ENCODE data around the gene KDM8.
"Not testable (repeated sequence)": the region's sequence is repeated elsewhere in the genome, so short reads cannot be mapped to it uniquely, and the experiment has no call there.

KDM8 gene

DNA sequence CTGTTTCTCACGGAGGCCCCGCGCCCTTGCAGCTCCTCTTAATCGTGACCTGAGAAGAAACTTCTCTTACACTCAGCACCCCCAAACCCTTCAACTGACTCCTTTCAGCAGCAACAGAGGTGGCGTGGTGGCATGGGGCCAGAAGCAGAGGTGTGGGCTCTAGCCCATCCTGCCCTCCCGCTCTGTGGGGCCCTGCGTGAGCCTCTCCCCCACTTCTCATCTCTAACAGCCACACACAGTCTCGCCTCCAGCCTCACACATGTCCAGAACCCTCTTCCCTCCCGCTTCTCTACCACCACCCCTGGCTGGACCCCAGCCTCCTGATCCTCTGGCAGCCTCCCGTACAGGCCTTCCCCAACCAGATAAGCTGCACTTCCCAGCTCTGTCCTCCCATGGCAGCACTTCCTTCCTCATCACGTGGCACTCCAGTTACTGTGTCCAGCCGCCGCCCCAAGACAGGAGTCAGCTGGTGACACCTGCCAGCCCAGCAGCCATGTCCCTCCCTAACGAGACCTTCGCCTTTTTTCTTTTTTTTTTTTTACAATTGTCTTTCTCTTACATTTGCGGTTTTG lies 34.8 kb downstream of the KDM8 start:
- Mint-ChIP-seq H3K27me3 (no peaks in the 10 kb centered on the region), H3K27ac (peak overlapping the region; percentile 91), H3K9me3 (no peaks in the 10 kb centered on the region), H3K36me3 (peaks cover 16% of the 10 kb centered on the region), H3K4me3 (peak overlapping the region; percentile 70), H3K4me1 (peaks cover 52% of the 10 kb centered on the region)
- peak; percentile 56 for ATAC-seq

DNA sequence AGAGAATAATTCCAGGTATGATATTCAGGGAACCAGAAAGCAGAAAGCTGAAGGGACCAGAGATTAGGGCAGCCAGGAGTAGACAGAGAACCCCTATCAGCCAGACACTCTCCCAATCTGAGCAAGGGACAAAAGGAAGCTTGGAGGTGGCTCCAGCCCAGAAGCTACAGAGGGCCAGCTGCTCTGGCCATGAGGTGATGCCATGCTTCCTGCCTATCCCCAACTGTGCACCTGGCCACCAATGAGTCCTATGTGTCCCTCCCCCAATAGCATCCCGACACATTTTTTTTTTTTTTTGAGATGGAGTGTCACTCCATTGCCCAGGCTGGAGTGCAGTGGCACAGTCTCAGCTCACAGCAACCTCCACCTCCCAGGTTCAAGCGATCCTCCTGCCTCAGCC lies 35.3 kb downstream of the KDM8 start:
- Mint-ChIP-seq H3K9me3 (no peaks in the 10 kb centered on the region), H3K27me3 (no peaks in the 10 kb centered on the region), H3K36me3 (peaks cover 16% of the 10 kb centered on the region), H3K27ac (peak overlapping the region; percentile 91), H3K4me1 (peaks cover 57% of the 10 kb centered on the region), H3K4me3 (peak overlapping the region; percentile 70)
- ATAC-seq, result no peak

DNA sequence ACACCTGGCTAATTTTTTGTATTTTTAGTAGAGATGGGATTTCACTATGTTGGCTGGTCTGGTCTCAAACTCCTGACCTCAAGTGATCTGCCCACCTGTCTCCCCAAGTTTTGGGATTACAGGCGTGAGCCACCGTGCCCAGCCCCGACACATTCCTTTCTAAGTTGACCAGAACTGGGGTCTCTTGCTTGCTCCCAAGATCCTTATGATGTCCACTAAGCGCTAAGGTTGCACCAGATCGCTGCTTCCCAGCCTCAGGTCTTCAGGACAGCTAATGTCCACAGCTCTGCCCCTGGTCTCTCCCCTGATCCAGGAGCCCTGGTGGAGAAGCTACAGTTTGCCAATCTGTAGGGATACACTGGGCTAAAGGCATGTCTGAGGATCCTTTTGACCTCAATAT lies 35.7 kb downstream of the KDM8 start:
- peak overlapping the region; percentile 91 for H3K27ac Mint-ChIP-seq
- H3K9me3 Mint-ChIP-seq, result no peaks in the 10 kb centered on the region
- no peaks in the 10 kb centered on the region for H3K27me3 Mint-ChIP-seq
- peaks cover 16% of the 10 kb centered on the region for H3K36me3 Mint-ChIP-seq
- ATAC-seq, result no peak
- H3K4me3 Mint-ChIP-seq, result no peak overlapping the region
- H3K4me1 Mint-ChIP-seq, result peaks cover 61% of the 10 kb centered on the region

DNA sequence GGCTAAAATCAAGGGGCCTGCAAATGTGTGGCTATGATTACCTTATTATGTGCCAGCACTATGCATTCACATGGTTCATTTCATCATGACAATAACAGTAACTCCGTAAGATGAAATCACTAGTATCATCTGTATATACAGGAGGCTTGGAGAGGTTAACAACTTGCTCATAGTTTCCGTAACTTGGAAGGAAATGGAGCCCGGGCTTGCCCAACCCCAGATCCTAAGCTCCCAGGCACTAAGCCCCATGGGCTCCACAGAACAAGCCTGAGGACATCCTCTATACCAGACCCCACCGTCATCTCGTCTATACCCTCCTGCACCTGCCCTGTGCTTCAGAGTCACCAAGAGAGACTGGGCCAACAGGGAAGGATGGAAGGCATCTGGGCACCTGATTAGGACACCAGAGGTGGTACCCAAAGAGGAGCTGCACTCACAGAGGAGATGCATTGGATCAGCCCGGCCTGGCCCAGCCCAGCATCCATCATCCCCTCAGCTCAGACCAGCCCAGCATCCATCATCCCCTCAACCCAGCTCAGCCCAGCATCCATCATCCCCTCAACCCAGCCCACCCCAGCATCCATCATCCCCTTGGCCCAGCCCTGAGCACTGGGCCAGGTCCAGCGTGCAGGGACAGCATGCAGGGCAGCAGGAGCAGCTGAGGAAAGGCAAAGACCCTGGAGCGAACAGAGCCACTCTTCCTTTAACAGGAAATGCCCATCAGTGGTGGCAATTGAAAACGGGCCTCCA lies 36.8 kb downstream of the KDM8 start:
- Mint-ChIP-seq H3K4me1 (peaks cover 63% of the 10 kb centered on the region), H3K36me3 (peaks cover 11% of the 10 kb centered on the region), H3K4me3 (no peak overlapping the region), H3K9me3 (no peaks in the 10 kb centered on the region), H3K27ac (peak overlapping the region; percentile 91), H3K27me3 (no peaks in the 10 kb centered on the region)
- ATAC-seq, result no peak

- Mint-ChIP-seq H3K36me3 (peaks cover 17% of the 10 kb centered on the region), H3K4me3 (no peak overlapping the region), H3K27me3 (no peaks in the 10 kb centered on the region), H3K4me1 (peaks cover 54% of the 10 kb centered on the region), H3K27ac (peak overlapping the region; percentile 38), H3K9me3 (no peaks in the 10 kb centered on the region)
- no peak for ATAC-seq
Measured at GRCh38 chr16:27240948-27241531, 37.7 kb downstream of the KDM8 start.

DNA sequence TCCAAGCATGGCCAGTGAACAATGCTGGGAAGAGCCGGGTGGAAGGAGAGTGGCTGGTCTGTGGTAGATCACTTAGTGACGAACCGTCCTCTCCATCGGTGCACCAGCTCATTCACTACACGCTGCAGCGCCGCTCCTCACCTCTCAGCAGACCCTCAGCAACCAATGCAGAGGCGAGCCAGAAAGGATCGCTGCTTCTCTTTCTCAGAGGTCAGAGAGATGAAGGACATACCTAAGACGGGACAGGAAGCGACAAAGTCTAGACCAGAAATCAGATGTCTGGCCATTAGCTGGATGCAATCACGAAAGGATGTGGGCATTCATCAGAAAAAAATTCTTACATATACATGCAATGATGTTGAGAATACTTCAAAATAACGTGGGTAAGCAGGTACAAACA lies 38.3 kb downstream of the KDM8 start:
- ATAC-seq, result no peak
- Mint-ChIP-seq H3K36me3 (peaks cover 17% of the 10 kb centered on the region), H3K9me3 (no peaks in the 10 kb centered on the region), H3K4me3 (no peak overlapping the region), H3K27me3 (no peaks in the 10 kb centered on the region), H3K4me1 (peaks cover 52% of the 10 kb centered on the region), H3K27ac (peak overlapping the region; percentile 38)

DNA sequence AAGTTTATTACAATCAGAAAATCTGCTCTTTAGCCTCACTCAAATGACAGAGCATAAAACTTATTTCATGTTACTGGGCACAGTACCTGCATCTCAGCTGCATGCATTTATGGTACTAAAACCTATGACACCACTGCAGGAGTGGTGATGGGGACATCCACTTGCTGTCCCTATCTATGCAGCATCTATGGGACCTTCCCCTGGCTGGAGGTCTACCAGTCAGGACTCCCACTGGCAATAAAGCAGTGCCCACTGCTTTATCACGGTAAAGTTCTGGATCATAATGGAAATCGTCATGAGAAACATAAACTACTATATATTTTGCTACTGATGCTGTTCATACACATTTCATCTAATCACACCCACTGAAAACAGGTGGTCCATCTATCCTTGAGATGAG lies 39.1 kb downstream of the KDM8 start:
- peaks cover 21% of the 10 kb centered on the region for H3K36me3 Mint-ChIP-seq

DNA sequence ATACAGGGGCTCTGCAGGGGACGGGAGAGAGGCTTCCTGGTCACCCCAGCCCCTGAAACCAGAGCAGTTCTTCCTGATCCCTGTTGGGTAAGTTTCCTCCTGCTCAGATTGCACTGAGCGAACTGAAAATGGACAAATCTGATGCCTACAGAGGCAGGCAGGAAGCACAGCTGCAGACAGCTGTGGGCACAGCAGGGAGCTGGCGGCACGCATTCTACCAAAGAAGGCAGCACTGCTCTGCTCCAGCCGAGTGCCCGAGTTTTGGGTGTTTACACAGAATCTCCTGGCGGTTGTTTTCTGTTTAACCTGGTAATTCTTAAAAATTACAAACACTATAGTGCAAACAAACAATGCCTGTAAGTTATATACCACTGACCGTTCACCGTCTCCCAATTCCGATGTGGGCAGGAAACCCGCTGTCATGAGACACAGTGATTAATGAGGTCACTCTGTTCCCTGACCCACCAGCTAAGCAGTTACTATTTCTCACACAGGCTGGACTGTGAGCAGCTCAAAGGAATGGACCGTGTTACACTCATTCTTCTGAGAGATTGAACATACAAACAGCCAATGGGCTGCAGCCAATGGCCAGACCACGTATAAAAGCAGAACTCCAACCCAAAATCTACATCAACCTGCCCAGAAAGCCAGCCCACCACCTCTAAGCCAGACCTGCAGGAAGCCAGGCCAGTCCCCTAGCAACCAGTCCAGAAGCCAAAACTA lies 39.7 kb downstream of the KDM8 start:
- peaks cover 27% of the 10 kb centered on the region for H3K36me3 Mint-ChIP-seq
- ATAC-seq, result peak; percentile 69
- no peaks in the 10 kb centered on the region for H3K27me3 Mint-ChIP-seq
- H3K9me3 Mint-ChIP-seq, result peaks cover 5% of the 10 kb centered on the region
- H3K4me1 Mint-ChIP-seq, result peaks cover 49% of the 10 kb centered on the region
- H3K27ac Mint-ChIP-seq, result peak overlapping the region; percentile 53
- peak overlapping the region; percentile 19 for H3K4me3 Mint-ChIP-seq

More for the DNA sequence above, 39.1 kb downstream of the KDM8 start:
- Mint-ChIP-seq H3K27me3 (no peaks in the 10 kb centered on the region), H3K27ac (peak overlapping the region; percentile 53), H3K4me1 (peaks cover 49% of the 10 kb centered on the region), H3K4me3 (no peak overlapping the region), H3K9me3 (peaks cover 2% of the 10 kb centered on the region)
- no peak for ATAC-seq

GRCh38 chr16:27243725-27244362 lies 40.5 kb downstream of the KDM8 start:
- no peak overlapping the region for H3K4me3 Mint-ChIP-seq
- peaks cover 45% of the 10 kb centered on the region for H3K4me1 Mint-ChIP-seq

DNA sequence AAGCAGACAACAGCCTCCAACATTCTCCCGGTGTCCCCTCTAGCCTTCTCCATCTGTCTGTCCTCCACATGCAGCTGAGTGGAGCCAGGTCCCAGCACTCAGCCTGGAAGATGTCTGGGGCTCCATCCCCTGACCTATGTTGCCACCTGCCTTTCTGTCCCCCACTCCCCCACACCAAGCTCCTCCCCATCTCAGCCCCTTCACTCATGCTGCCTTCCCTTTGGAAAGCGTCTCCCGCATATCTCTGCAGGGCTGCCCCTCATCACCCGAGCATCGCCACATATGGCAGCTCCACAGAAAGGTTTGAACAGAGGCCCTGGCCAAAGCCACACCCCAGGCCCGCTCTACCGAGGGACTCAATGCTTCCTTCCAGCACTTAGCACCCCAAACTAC lies 41.0 kb downstream of the KDM8 start:
- no peak for ATAC-seq
- Mint-ChIP-seq H3K4me3 (no peak overlapping the region), H3K27ac (peak overlapping the region; percentile 53), H3K36me3 (peaks cover 36% of the 10 kb centered on the region), H3K27me3 (no peaks in the 10 kb centered on the region), H3K4me1 (peaks cover 41% of the 10 kb centered on the region), H3K9me3 (peaks cover 5% of the 10 kb centered on the region)

More at GRCh38 chr16:27243725-27244362, 40.5 kb downstream of the KDM8 start:
- H3K27ac Mint-ChIP-seq, result peak overlapping the region; percentile 53
- H3K27me3 Mint-ChIP-seq, result no peaks in the 10 kb centered on the region
- no peak for ATAC-seq
- peaks cover 5% of the 10 kb centered on the region for H3K9me3 Mint-ChIP-seq
- H3K36me3 Mint-ChIP-seq, result peaks cover 33% of the 10 kb centered on the region

GRCh38 chr16:27245276-27246172 lies 42.2 kb downstream of the KDM8 start:
- peaks cover 46% of the 10 kb centered on the region for H3K36me3 Mint-ChIP-seq
- no peak overlapping the region for H3K4me3 Mint-ChIP-seq
- H3K4me1 Mint-ChIP-seq, result peaks cover 41% of the 10 kb centered on the region
- H3K9me3 Mint-ChIP-seq, result peaks cover 5% of the 10 kb centered on the region
- peak overlapping the region; percentile 53 for H3K27ac Mint-ChIP-seq
- no peak for ATAC-seq
- H3K27me3 Mint-ChIP-seq, result no peaks in the 10 kb centered on the region

- Mint-ChIP-seq H3K4me1 (peaks cover 42% of the 10 kb centered on the region), H3K27ac (peak overlapping the region; percentile 72), H3K36me3 (peaks cover 44% of the 10 kb centered on the region), H3K27me3 (no peaks in the 10 kb centered on the region), H3K4me3 (no peak overlapping the region), H3K9me3 (peaks cover 5% of the 10 kb centered on the region)
- ATAC-seq, result no peak
Measured at GRCh38 chr16:27246439-27246838, 43.1 kb downstream of the KDM8 start.

- ATAC-seq, result not testable (repeated sequence)
Measured at GRCh38 chr16:27247076-27247475, 43.8 kb downstream of the KDM8 start.

GRCh38 chr16:27248036-27248435 lies 44.7 kb downstream of the KDM8 start:
- Mint-ChIP-seq H3K36me3 (peaks cover 49% of the 10 kb centered on the region), H3K9me3 (peaks cover 5% of the 10 kb centered on the region), H3K27me3 (no peaks in the 10 kb centered on the region), H3K27ac (peak overlapping the region; percentile 72), H3K4me3 (no peak overlapping the region), H3K4me1 (peaks cover 50% of the 10 kb centered on the region)
- no peak for ATAC-seq

More at GRCh38 chr16:27247076-27247475, 43.8 kb downstream of the KDM8 start:
- H3K36me3 Mint-ChIP-seq, result peaks cover 43% of the 10 kb centered on the region
- not testable (repeated sequence) for H3K4me3 Mint-ChIP-seq, H3K27me3 Mint-ChIP-seq, H3K9me3 Mint-ChIP-seq
- H3K4me1 Mint-ChIP-seq, result peaks cover 48% of the 10 kb centered on the region
- H3K27ac Mint-ChIP-seq, result peak overlapping the region; percentile 72
